Gastroesophageal sphincter (tissue), 4 donors: ENCODE data around the gene HIRA. TPM values are rescaled to one million over a fixed set of nuclear protein-coding genes. Genes with fewer than 3 reads are reported as not detected.

ENCODE experiments used
- ATAC-seq: fragments of 150-250 bp; one replicate; pipeline ENCODE4 v1.9.1; 2016; ENCODE audit warnings: mild to moderate bottlenecking, moderate library complexity
- H3K27ac ChIP-seq, 4 donors: fragments of 200-600 bp; sonication (generic) in 3 of 4; 1 replicate in 3 of 4; 2 replicates in 1 of 4; pipeline ENCODE4 v1.5.1; 2016 to 2019
- H3K27me3 ChIP-seq: fragments of 200-600 bp; sonication (generic); one replicate; pipeline ENCODE4 v1.5.1; 2019
- H3K36me3 ChIP-seq, 2 donors: fragments of 200-600 bp; sonication (generic); one replicate each; pipeline ENCODE4 v1.5.1; 2019; ENCODE audit warnings: control low read depth in 1 of 2
- H3K4me1 ChIP-seq, 3 donors: fragments of 200-600 bp; sonication (generic); 1 replicate in 2 of 3; 2 replicates in 1 of 3; pipeline ENCODE4 v1.5.1; 2016 to 2019; ENCODE audit warnings: control low read depth in 2 of 3
- H3K4me3 ChIP-seq, 2 donors: fragments of 200-600 bp; sonication (generic); one replicate each; pipeline ENCODE4 v1.5.1; 2019; ENCODE audit warnings: mild to moderate bottlenecking in 1 of 2, moderate library complexity in 1 of 2
- H3K9me3 ChIP-seq, 3 donors: fragments of 200-600 bp; sonication (generic); one replicate each; pipeline ENCODE4 v1.5.1; 2017 to 2019; ENCODE audit warnings: control low read depth in 2 of 3
- EP300 ChIP-seq: sonication (generic); formaldehyde crosslinking; IDR thresholded peaks from one replicate; pipeline ENCODE4 v1.6.1; 2017; ENCODE audit warnings: antibody characterized with exemption, mild to moderate bottlenecking
- POLR2A ChIP-seq, 2 donors: fragments of 450-650 bp; IDR thresholded peaks; one replicate each; pipeline ENCODE4 v1.6.1; 2017; ENCODE audit warnings: antibody characterized with exemption in 2 of 2, mild to moderate bottlenecking in 2 of 2, moderate library complexity in 1 of 2
- POLR2AphosphoS5 ChIP-seq: sonication (generic); formaldehyde crosslinking; IDR thresholded peaks from one replicate; pipeline ENCODE4 v1.6.1; 2017; ENCODE audit warnings: antibody characterized with exemption
- WGBS, 2 donors: methylation state at CpG; one replicate each; pipeline ENCODE4 v1.1.5; 2018; ENCODE audit warnings: low coverage in 1 of 2; 5-methylcytosine and 5-hydroxymethylcytosine counted together
- total RNA-seq, 4 donors: library from RNA; depleted of rRNA; stranded (reverse); fragments of >200 nt; gene quantifications; one replicate each; pipeline ENCODE4 v1.1.0, GENCODE V29; 2016
- TF ChIP-seq, protein P1 (sequence below), 4 experiments: fragments of 200-600 bp in 2 of 4; fragments of 450-650 bp in 2 of 4; sonication (generic) in 1 of 4; IDR thresholded peaks; one replicate each; pipeline ENCODE4 v1.5.1; 2017 to 2019; ENCODE audit warnings: antibody characterized with exemption in 4 of 4, mild to moderate bottlenecking in 2 of 4, moderate library complexity in 2 of 4

HIRA gene
- total RNA-seq, 4 donors from 2014 or later = 20.5 to 35.6 (median 26.0) TPM

- no peak overlapping the region for H3K4me3 ChIP-seq
- H3K4me1 ChIP-seq = no peaks in the 10 kb centered on the region
- ATAC-seq = no peak
- 100% methylated on average over 2 to 3 of the region's 8 CpGs for WGBS, 2 donors
- H3K27ac ChIP-seq = no peak overlapping the region
- H3K27me3 ChIP-seq = no peaks in the 10 kb centered on the region
- no peak for TF ChIP-seq POLR2AphosphoS5
- TF ChIP-seq, protein P1, sequence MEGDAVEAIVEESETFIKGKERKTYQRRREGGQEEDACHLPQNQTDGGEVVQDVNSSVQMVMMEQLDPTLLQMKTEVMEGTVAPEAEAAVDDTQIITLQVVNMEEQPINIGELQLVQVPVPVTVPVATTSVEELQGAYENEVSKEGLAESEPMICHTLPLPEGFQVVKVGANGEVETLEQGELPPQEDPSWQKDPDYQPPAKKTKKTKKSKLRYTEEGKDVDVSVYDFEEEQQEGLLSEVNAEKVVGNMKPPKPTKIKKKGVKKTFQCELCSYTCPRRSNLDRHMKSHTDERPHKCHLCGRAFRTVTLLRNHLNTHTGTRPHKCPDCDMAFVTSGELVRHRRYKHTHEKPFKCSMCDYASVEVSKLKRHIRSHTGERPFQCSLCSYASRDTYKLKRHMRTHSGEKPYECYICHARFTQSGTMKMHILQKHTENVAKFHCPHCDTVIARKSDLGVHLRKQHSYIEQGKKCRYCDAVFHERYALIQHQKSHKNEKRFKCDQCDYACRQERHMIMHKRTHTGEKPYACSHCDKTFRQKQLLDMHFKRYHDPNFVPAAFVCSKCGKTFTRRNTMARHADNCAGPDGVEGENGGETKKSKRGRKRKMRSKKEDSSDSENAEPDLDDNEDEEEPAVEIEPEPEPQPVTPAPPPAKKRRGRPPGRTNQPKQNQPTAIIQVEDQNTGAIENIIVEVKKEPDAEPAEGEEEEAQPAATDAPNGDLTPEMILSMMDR (IDR thresholded peaks at IDR 0.05) = no peak
- TF ChIP-seq POLR2A (IDR thresholded peaks at IDR 0.05) = no peak
- no peak for TF ChIP-seq EP300
- H3K9me3 ChIP-seq = no peaks in the 10 kb centered on the region
- peaks cover 0 to 97% of the 10 kb centered on the region in 2 donors for H3K36me3 ChIP-seq
Observed at GRCh38 chr22:19457828-19458428, 26.4 kb upstream of the HIRA start.

DNA sequence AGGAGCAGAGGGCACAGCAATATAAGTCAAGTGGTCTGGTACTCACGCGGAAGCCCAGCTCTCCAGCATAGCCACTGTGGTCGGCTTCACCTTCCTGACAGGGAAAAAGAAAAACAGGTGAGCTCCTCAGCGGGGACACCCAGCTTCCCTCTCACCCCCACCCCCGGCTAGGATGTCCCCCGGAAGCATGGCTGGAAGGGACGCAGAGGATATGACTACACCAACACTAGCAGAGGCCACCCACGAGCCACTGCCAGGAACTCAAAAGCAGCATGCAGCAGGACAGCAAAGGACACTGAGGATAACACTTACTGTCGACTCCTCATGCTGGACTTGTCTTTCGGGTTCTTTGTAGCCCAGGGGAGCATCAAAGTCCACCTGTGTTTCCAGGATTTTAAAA, 25.0 kb upstream of the HIRA start:
- no peak overlapping the region for H3K27ac ChIP-seq
- no peaks in the 10 kb centered on the region for H3K27me3 ChIP-seq
- WGBS, 2 donors = 97% methylated on average over 8 of the region's 10 CpGs; no CpG with 5 or more reads in 1 of the 2 donors
- peaks cover 0 to 99% of the 10 kb centered on the region in 2 donors for H3K36me3 ChIP-seq
- no peaks in the 10 kb centered on the region for H3K4me1 ChIP-seq
- TF ChIP-seq POLR2AphosphoS5 (no peak), POLR2A (IDR thresholded peaks at IDR 0.05) (no peak), EP300 (no peak)
- TF ChIP-seq, protein P1 (IDR thresholded peaks at IDR 0.05) = no peak
- H3K4me3 ChIP-seq = no peak overlapping the region
- no peaks in the 10 kb centered on the region for H3K9me3 ChIP-seq
- no peak for ATAC-seq

DNA sequence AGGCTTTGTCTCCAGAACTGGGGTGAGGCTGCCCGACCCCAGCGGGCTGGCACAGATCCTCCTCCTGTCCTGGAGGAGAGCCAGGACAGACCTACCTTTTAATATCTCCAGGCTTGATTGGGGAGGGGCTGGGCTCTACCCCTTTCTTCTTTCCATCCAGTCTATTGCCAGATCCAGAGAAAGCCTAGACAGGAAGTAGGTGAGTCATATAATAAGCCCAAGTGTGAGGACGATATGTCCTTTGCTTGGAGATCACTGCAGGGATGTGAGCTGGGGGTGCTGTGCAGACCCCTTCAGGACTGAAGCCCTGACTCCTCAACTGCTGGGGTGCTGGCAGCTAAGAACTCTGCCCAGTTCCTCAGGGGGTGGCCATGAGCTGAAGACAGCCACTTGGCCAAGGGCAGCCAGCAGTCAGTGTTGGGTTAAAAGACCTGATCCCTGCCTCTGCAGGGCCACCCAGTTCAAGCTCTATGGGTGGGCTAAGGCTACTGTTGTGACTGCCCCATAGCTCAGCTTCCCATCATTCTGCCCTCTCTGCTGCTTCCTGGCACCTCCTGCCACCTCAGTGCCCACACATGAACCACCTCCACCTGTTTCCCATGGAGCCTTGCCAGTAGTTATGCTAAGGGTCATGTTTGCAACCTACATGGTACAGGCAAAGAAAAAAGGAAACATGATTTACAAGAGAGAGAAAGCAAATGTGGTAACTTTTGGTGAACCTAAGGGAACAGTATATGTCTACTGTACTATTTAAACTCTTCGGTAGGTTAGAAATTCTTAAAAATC, 24.2 kb upstream of the HIRA start:
- no peaks in the 10 kb centered on the region for H3K4me1 ChIP-seq
- no peak overlapping the region for H3K27ac ChIP-seq
- no peak overlapping the region for H3K4me3 ChIP-seq
- peaks cover 0 to 99% of the 10 kb centered on the region in 2 donors for H3K36me3 ChIP-seq
- no peaks in the 10 kb centered on the region for H3K27me3 ChIP-seq
- TF ChIP-seq EP300 = no peak
- TF ChIP-seq, protein P1 (IDR thresholded peaks at IDR 0.05) = no peak
- no peak for TF ChIP-seq POLR2AphosphoS5
- TF ChIP-seq POLR2A (IDR thresholded peaks at IDR 0.05) = no peak
- H3K9me3 ChIP-seq = no peaks in the 10 kb centered on the region
- ATAC-seq = no peak
- WGBS, 2 donors = 56 to 81% methylated on average over 3 to 4 of the region's 4 CpGs

- Histone ChIP-seq H3K36me3 (peaks cover 0 to 100% of the 10 kb centered on the region in 2 donors), H3K27ac (no peak overlapping the region), H3K9me3 (no peaks in the 10 kb centered on the region), H3K4me3 (no peak overlapping the region), H3K4me1 (no peaks in the 10 kb centered on the region), H3K27me3 (no peaks in the 10 kb centered on the region)
- TF ChIP-seq EP300 (no peak), POLR2AphosphoS5 (no peak), POLR2A (IDR thresholded peaks at IDR 0.05) (no peak)
- TF ChIP-seq, protein P1 (IDR thresholded peaks at IDR 0.05) = no peak
- ATAC-seq = no peak
- WGBS, 2 donors = no CpG with 5 or more reads among the region's 2 CpGs
Observed at GRCh38 chr22:19455033-19455432, 23.5 kb upstream of the HIRA start.
